HCT116 (cell line): ENCODE measurements around the gene TCF7L1.

Experiments used
- CTCF ChIP-seq, 3 experiments: fragments of 200-600 bp in 1 of 3; sonication (generic) in 1 of 3; IDR thresholded peaks in 2 of 3; conservative IDR thresholded peaks in 1 of 3; 2 replicates each; pipeline ENCODE4 v1.5.1; 2012 to 2017; ENCODE audit warnings: low read depth in 2 of 3, low read length in 2 of 3, antibody characterized with exemption in 1 of 3, borderline replicate concordance in 1 of 3, control low read depth in 1 of 3, mild to moderate bottlenecking in 1 of 3, mixed read lengths in 1 of 3, mixed run types in 1 of 3, moderate library complexity in 1 of 3; ENCODE audit not compliant: insufficient read depth in 1 of 3
- EZH2 ChIP-seq: fragments of 200-600 bp; sonication (generic); IDR thresholded peaks from 2 replicates; pipeline ENCODE4 v1.6.1; 2017; ENCODE audit warnings: antibody characterized with exemption, mixed run types
- EZH2phosphoT487 ChIP-seq: fragments of 200-600 bp; IDR thresholded peaks from 2 replicates; pipeline ENCODE4 v1.6.1; 2018; ENCODE audit warnings: antibody characterized with exemption, borderline replicate concordance
- MAX ChIP-seq: IDR thresholded peaks from 2 replicates; pipeline ENCODE4 v1.6.1; 2012
- POLR2A ChIP-seq: IDR thresholded peaks from 2 replicates; pipeline ENCODE4 v1.7.0; 2011; ENCODE audit warnings: borderline replicate concordance; ENCODE audit not compliant: insufficient read depth, insufficient read length; ENCODE audit errors: extremely low read depth
- RAD21 ChIP-seq: IDR thresholded peaks from 2 replicates; pipeline ENCODE4 v1.6.1; 2012; ENCODE audit warnings: low read depth, mild to moderate bottlenecking
- SP1 ChIP-seq: IDR thresholded peaks from 2 replicates; pipeline ENCODE4 v1.6.1; 2012; ENCODE audit warnings: low read depth
- YY1 ChIP-seq: IDR thresholded peaks from 2 replicates; pipeline ENCODE4 v1.6.1; 2011; ENCODE audit warnings: low read length, low read depth, moderate library complexity, mild to moderate bottlenecking; ENCODE audit not compliant: insufficient replicate concordance; ENCODE audit errors: extremely low read depth

- TF ChIP-seq POLR2A, result no peak
- no peak for TF ChIP-seq RAD21
- no peak for TF ChIP-seq CTCF (IDR thresholded peaks at IDR 0.05 in 2 of 3, conservative IDR thresholded peaks at IDR 0.05 in 1 of 3; ENCODE audit: borderline replicate concordance in 1 of 3, insufficient read depth in 1 of 3, low read depth in 2 of 3, low read length in 2 of 3)
- TF ChIP-seq MAX, result no peak
- TF ChIP-seq EZH2, result no peak
- TF ChIP-seq SP1, result no peak
- no peak for TF ChIP-seq EZH2phosphoT487
- TF ChIP-seq YY1, result no peak
Observed at GRCh38 chr2:85341269-85342029, 208.3 kb downstream of the TCF7L1 start.
